ENCODE results near the gene MPHOSPH9. TPM values are rescaled to one million over a fixed set of nuclear protein-coding genes. Genes with fewer than 3 reads are reported as not detected.

Gene MPHOSPH9
- total RNA-seq, 1 donor: 61.3 TPM

DNA sequence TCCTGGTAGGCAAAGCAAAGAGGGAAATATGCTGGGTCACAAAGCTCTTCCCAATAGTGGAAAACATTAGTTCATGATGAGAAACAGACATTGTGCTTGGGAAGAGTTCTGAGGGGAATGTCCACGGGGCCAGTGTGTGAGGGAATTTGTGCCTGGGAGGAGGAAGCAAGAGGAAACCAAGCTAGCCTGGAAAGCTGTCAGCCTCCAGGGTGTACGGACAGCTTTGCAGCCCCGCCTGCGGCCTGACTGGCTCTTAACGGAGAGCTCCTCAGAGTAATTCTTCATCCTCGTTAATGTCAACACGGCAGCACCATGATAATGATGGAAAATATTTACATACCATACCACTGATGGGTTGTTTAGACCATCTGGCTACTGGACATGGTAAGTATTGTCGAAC lies 114.4 kb downstream of the MPHOSPH9 start:
- TF ChIP-seq, protein P1, sequence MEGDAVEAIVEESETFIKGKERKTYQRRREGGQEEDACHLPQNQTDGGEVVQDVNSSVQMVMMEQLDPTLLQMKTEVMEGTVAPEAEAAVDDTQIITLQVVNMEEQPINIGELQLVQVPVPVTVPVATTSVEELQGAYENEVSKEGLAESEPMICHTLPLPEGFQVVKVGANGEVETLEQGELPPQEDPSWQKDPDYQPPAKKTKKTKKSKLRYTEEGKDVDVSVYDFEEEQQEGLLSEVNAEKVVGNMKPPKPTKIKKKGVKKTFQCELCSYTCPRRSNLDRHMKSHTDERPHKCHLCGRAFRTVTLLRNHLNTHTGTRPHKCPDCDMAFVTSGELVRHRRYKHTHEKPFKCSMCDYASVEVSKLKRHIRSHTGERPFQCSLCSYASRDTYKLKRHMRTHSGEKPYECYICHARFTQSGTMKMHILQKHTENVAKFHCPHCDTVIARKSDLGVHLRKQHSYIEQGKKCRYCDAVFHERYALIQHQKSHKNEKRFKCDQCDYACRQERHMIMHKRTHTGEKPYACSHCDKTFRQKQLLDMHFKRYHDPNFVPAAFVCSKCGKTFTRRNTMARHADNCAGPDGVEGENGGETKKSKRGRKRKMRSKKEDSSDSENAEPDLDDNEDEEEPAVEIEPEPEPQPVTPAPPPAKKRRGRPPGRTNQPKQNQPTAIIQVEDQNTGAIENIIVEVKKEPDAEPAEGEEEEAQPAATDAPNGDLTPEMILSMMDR (IDR thresholded peaks at IDR 0.05; ENCODE audit: insufficient read depth, low read depth, low read length): no peak
- peak; percentile 97 for DNase-seq (ENCODE audit: low read depth)
- H3K4me3 ChIP-seq (ENCODE audit: low read depth, low read length): no peak overlapping the region

DNA sequence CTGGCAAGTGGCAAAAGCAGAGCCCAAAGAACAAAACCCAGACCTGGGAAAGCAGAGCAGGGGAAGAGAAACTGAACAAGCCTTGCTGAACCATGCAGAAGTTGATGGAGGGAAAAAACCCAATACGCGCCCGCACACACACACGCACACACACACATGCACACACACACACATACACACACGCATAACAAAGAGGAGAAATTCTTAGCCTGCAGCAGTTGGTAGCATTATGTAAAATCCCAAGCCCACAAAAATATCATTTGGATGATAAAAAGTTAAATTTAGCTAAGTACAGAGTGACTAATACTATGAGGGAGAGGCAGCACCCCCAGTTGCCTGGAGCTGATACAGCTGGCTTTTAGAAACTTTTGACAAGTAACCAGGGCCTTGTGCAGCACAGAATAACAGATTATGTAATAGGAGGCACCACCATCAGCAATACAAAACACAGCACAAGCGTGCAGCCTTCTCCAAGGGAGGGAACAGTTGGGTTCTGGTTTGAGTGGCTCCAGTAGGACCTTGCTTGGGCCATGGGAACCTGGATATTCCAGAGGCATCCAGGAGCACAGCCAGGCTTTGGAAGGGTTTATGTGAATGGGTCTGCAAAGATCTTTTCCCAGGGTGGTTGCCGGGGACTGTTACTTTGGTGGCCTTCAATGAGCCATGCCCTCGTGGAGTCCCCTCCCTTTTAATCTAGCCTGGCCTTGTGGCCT lies 117.4 kb downstream of the MPHOSPH9 start:
- no peak overlapping the region for H3K4me3 ChIP-seq (ENCODE audit: low read depth, low read length)
- DNase-seq (ENCODE audit: low read depth): peak; percentile 96
- TF ChIP-seq, protein P1 (IDR thresholded peaks at IDR 0.05; ENCODE audit: insufficient read depth, low read depth, low read length): no peak

DNA sequence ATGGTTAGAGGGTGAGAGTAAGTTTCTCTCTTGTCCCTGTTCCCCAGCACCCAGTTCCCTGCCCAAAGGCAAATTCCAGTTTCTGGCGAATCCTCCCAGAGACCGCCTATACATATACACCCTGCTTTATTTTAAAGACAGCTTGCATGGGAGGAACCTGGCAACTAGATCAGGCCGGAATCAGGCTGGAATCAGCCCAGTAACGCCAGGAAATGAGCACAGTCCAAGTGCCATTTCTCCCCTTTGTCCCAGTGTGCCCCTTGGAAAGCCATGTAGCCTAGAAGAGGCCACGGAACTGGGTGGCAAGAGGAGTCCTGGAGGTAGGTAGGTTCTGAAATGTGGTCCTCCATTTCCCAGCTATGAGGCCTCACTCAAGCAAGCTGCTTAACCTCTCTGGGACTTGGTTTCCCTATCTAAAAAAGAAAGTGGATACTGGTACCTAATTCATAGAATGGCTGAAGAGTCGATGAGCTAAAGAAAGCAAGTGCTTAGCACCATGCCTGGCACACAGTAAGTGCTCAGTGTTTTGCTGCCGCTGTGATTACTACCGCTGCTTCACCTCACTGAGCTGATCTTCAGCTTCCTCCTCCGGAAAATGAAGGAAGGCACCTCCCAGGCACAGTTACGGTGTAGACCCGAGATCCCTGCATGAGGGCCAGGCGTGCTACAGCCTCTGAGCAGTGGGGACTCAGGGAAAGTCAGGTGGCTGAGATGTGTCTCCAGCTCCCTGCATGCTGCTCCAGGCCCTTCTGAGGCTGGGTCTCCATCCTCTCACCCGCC lies 118.4 kb downstream of the MPHOSPH9 start:
- H3K4me3 ChIP-seq (ENCODE audit: low read depth, low read length): no peak overlapping the region
- TF ChIP-seq, protein P1 (IDR thresholded peaks at IDR 0.05; ENCODE audit: insufficient read depth, low read depth, low read length): no peak

DNA sequence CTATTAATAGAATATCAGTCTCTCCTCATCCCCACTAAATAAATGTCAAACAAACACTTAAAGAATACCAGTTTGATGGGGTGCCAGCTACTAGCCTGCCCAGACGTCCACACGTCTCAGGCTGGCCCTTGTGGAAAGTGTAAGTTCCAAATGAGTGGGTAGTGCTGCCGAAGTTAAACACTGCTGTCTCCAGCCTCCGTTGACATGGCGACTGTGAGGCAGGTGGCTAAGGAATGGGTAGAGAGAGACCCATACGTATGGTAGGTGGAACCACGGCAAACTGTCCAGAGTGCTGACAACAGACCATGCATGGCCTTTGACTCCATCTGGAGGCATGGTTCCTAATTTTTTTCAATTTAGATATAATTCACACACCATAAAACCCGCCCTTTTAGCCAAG lies 119.9 kb downstream of the MPHOSPH9 start:
- H3K4me3 ChIP-seq (ENCODE audit: low read depth, low read length): no peak overlapping the region
- no peak for DNase-seq (ENCODE audit: low read depth)
- TF ChIP-seq, protein P1 (IDR thresholded peaks at IDR 0.05; ENCODE audit: insufficient read depth, low read depth, low read length): no peak

More for the DNA sequence above, 118.4 kb downstream of the MPHOSPH9 start:
- no peak for DNase-seq (ENCODE audit: low read depth)

DNA sequence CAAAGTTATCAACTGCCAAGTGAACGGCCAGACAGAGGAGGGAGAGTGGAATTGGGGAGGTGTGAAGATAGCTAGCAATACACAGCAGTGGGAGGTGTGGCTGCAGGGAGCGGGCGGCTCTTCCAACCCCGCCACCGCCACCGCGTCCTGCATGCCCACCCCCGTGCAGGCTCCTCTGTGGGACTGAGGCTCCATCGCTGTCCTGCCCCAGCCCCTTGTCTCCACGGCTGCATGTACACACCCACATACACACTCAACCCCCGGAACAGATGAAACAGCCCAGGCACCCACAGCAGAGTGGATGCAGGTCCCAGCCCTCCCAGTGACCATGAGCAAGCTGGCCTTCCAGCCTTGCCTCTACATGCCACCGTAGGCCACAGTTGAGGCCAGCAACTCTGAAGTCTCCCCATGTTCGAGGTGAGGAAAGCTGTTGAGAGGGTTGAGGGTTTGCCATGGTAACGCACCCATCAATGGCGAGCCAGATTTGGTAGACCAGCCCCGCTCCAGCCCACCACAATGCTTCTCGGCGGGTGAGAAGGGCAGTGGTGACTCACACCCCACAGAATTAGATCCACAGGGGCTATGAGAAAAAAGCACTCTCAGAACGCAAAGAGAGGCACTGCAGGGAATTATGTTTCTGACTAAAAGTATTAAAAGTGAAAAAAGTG lies 121.3 kb downstream of the MPHOSPH9 start:
- DNase-seq (ENCODE audit: low read depth): peak; percentile 23
- H3K4me3 ChIP-seq (ENCODE audit: low read depth, low read length): no peak overlapping the region
- TF ChIP-seq, protein P1 (IDR thresholded peaks at IDR 0.05; ENCODE audit: insufficient read depth, low read depth, low read length): no peak

DNA sequence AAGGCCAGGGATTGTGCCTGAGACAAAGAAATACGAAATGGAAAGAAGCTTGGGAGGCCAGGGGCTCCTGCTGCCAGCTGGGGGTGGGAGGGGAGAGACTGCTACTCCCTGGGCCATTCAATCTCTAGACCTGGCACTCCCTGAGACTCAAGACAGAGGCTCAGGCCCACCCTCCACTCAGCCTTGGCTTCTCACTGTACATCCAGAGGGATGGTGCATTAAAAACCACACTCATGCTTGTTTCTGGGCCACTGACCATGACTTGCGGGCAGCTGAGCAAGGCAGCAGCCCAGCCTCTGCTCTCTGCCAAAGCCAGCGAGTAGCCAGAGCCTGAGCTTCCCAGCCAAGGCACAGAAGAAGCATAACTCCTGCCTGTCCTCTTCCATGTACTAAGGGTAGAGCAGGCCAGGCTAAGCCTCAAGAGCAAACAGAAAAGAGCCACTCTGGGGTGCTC lies 123.6 kb downstream of the MPHOSPH9 start:
- no peak for DNase-seq (ENCODE audit: low read depth)
- H3K4me3 ChIP-seq (ENCODE audit: low read depth, low read length): no peak overlapping the region
- TF ChIP-seq, protein P1 (IDR thresholded peaks at IDR 0.05; ENCODE audit: insufficient read depth, low read depth, low read length): no peak
